Frontal cortex (tissue), 4 donors: ENCODE measurements around the gene TMEM178B. TPM values are rescaled to one million over a fixed set of nuclear protein-coding genes. Genes with fewer than 3 reads are reported as not detected.
A peak's percentile ranks its signal among the peaks of the same experiment; 100 is the strongest.
"Not testable (repeated sequence)": the region's sequence is repeated elsewhere in the genome, so short reads cannot be mapped to it uniquely, and the experiment has no call there.

Experiments used
- DNase-seq, 2 donors: peaks; one replicate each; pipeline ENCODE4 v3.0.0; 2012; ENCODE audit warnings: low spot score in 2 of 2
- FAIRE-seq: peaks from 2 replicates; lab custom pipeline; 2012; peaks lifted over from hg19 to GRCh38; lab: Jason Lieb, UNC
- total RNA-seq: library from RNA; depleted of rRNA; stranded (reverse); fragments of >200 nt; gene quantifications from one replicate; pipeline ENCODE4 v1.2.3, GENCODE V29; 2014
- donor health status: control.
- donor health status: control.
- donor health status: control.

Gene TMEM178B
- total RNA-seq, 1 donor from 2014 or later: 53.0 TPM

DNA sequence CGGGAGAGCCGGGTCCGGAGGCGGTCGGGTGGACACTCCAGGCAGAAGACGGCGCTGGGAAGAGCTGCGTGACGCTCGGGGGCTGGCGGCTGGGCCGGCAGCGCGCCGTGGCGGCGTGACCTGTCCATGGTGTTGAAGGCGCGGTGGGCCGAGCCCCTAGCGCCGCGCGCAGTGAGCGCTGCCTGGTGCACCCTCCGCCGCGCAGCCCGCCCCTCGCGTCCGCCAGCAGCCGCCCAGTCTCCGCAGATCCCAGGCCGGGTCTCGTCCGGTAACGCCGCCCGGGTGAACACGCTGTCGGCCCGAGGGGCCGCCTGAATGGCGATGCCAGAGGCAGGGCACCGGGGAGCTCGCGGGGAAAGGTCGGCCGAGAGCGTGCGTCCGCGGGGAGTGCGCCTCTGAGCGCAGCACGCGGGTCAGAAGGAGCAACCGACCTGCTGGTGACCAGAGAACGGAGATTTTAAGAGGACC lies 657 bp upstream of the TMEM178B start:
- DNase-seq: peak; percentile 19 to 24
- FAIRE-seq: no peak

DNA sequence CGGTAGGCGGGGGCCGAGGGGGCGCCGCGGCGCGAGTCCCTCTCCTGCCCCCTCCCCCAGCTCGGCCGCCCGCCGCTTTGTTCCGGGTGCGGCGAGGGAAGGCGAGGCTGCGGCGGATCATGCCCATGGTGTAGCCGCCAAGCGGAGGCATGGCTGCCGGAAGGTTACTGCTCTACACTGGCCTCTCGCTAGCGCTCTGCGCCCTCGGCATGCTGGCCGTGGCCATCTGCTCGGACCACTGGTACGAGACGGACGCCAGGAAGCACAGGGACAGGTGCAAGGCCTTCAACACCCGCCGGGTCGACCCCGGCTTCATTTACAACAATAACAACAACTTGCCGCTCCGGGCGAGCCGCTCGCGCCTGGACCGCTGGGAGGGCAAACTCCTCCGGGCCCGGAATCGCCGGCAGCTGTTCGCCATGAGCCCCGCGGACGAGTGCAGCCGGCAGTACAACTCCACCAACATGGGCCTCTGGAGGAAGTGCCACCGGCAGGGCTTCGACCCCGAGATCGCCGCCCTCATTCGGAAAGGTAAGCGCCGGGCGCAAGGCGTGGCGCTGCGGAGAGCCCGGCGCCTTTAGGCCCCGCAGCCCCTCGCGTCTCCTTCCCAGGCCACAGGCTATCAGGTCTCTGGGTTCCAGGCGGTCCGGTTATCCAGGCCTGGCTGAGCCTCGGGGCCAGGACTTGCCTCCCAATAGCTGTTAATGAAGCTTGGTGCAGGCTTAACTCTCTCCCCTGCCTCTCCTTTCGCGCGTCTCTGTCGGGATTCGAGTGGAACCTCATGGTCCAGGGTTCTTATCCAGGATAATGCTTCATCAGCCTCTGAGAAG lies 513 bp downstream of the TMEM178B start:
- FAIRE-seq (no peak), DNase-seq (peak in 1 of 2 donors; percentile 28)

DNA sequence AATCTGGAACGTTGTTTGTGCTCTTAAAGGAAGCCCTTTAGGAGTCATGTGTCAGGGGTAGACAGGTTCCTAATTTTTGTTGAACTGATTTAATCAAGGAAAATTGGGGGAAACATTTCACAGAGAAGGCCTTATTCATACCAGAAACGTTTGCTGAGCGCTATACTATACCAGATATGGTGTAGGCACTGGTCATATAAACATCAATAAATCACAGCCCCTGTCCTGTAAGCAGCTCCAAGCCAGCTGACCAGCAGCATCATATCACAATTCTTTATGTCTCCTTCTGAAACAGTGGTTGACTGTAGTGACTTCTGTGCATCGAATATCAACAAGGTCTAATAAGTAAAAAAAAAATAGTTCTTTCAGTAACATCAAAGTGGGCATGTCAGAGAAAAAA lies 1.1 kb downstream of the TMEM178B start:
- DNase-seq (no peak), FAIRE-seq (no peak)

DNA sequence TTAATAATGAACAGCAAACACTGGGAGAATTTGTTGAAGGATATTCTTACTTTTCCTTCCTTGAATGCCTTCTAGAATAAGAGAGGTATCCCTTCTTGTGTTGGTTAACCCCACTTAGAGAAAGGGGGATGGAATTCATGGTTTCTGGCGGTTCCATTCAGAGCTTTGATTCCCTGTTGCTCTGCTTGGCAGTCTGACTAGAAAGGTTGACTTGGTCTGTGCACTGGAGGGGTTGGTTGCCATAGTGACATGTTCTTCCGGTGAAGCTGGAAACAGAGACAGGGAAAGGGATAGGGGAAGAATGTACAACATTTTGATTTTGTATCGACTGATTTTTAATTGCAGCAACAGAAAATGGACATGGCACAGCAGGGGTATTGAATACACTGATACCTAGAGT lies 2.5 kb downstream of the TMEM178B start:
- no peak for FAIRE-seq

DNA sequence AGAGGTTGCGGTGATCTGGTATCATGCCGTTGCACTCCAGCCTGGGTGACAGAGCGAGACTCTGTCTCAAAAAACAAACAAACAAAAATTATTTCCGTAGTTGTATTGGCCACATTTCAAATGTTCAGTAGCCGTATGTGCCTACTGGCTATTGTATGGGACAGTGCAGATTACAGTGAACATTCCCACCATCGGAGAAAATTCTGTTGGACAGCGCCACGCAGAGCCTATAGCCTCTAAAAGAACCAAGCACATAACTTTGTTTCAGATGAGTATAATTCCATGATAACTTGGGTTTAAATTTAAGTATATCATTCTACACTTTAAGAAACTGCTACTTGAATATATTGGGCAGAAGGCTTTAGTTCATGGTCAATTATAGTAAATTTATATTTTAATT lies 5.4 kb downstream of the TMEM178B start:
- no peak for DNase-seq
- FAIRE-seq: no peak

More for the DNA sequence above, 2.5 kb downstream of the TMEM178B start:
- no peak for DNase-seq

DNA sequence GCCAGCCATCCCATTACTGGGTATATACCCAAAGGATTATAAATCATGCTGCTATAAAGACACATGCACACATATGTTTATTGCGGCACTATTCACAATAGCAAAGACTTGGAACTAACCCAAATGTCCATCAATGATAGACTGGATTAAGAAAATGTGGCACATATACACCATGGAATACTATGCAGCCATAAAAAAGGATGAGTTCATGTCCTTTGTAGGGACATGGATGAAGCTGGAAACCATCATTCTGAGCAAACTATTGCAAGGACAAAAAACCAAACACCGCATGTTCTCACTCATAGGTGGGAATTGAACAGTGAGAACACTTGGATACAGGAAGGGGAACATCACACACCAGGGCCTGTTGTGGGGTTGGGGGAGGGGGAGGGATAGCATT lies 15.6 kb downstream of the TMEM178B start:
- not testable (repeated sequence) for DNase-seq, FAIRE-seq

DNA sequence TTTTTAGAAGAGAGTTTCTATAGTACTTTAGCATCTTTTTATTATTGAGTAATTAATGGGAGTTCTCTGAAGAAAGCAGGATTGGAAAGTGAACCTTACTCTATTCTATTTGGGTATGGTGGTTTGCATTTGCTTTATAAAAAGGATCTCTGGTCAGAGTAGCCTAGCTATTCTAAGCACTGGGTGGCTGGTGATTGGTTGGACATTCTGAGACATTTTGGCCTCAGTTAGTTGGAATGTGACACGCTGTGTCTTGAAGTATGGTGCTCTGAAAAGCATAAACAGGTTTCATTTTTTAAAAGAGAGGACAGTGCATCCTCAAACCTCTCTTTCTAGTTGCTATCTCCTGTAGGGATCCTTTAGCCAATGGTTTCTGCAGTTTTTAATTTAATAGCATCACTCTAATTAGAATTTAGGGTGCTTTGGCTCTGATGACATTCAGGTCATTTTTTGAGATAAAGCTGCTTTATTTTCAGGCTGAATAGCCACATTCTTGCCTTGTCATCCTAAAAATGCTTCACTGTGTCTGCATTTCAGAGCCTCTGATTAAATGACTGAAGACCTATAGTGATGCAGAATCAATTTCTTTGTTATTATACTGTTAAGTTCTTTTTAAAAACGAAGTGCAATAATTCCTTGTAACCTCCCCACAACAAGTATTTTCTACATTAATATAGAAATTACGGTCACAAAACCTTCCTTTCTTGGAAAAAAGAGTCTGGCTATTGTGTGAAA lies 20.6 kb downstream of the TMEM178B start:
- DNase-seq (no peak), FAIRE-seq (no peak)

DNA sequence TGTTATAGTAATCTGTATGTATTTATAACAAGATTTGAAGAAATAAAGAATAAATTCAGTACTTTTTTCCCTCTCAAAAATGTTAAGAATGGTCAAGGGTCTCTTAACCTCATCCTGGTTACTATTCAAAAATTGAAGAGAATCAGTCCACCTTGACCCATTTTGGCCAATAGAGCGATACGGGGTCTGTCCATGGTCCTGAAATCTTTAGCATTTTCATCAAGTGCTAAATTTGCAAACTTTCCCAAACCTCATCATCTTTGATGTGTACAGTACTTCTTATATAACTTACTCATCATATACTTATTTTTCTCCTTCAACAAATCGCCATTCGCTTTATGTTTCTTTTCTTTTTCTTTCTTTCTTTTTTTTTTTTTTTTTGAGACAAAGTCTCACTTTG lies 23.6 kb downstream of the TMEM178B start:
- DNase-seq (no peak), FAIRE-seq (no peak)

DNA sequence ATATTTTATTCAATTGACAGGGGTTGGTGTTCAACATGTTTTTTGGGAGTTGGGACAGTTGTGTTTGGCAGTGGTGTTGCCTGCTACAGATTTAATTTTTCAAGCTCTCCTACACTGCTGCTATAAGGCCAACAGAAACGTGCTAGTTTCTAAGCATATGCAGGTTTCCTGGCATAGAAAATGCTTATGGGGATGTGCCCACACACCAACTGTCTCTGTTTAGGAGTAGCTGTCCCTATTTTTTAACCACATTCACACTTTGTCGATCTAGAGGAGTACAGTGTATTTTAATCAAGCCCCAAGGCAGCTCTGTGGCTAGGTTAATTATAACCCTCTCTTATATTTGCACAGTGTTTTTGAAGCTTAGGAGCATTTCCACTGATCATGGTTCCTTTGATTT lies 28.6 kb downstream of the TMEM178B start:
- no peak for FAIRE-seq
- no peak for DNase-seq

DNA sequence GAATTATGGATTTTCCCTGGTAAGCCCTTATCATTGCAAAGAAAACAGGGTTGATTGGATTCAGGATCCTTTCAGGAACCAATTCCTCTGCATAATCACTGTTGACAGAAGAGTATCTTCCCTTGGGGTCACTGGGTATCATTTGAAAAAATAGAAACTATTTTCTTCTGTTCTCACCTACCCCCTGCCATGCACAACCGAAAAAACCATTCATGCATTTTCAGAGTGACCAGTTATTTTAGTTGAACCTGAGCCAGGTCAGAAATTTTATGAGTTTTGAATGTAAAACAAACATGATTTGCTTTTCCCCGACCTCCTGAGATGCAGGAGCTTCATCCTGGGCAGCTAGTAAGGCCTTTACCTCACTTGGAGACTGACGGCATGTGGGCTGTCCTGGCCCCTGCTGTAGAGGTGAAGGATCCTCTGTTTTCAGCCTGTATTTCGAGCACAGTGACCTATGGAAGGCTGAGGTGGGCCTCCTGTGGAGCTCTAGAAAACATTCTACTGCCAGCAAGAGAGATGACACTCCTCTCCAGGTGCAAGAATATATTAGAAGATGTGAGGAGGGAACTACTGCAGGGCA lies 30.1 kb downstream of the TMEM178B start:
- no peak for FAIRE-seq
- DNase-seq: no peak

DNA sequence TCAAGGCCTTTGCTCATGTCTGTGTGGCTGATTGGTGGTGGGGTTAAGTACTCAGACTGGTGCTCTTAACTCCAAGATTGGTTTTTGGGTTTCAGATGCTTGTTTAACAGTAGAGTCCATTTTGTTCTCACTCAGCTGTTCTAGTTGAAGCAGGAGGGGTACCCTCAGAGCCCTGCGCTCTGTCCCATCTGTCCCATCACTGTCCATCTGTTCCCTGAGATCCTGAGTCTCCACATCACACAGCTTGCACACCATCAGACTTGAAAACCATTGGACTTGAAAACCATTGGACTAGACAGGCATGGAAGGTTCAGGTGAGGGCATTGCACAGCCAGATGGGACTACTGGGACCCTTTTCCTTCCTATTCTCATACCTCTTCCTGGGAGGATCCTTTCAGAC lies 39.3 kb downstream of the TMEM178B start:
- FAIRE-seq (no peak), DNase-seq (no peak)

DNA sequence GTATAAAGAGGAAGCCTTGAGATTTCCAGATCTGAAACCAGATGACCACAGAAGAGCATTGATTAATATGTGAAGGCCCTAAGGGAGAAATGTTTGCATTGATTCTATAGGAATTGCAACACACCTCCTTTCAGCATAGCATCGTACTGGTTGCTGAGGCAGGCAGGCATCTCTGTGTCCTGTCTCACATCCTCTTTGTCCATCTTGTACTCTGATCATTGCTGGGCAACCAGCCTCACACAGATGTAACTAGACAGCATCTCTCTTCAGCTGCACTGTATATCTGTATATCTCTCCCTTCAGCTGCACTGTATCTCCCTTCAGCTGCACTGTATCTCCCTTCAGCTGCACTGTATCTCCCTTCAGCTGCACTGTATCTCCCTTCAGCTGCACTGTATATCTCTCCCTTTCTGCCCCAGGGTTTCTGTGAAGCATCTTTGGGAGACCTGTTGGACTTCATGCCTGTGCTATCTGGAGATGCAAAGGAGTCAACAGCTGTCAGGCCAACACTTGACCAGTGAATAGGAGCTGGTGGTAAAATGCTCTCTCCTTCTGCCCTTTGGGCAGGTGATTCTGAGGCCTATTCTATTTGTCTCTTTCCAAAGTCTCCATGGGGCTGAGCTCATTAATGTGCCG lies 40.3 kb downstream of the TMEM178B start:
- no peak for FAIRE-seq

DNA sequence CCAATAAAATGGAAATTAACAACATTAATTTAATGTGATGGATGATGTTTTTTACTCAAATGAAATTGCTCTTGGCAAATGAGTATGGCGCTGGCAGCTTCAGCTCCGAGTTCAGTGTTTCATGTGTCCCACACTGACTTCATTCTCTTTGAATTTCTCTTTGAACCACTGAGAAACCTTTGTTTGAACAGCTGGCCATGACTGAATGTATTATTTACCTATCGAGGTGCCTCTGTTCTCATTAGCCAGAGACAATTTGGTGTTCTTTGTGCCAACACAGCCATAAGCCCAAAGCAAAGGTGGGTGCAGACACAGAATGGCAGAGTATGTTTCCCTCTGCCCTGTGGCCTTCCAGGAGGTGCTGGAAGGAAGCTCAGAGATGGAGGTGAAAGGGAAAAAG lies 42.1 kb downstream of the TMEM178B start:
- no peak for DNase-seq
- no peak for FAIRE-seq

More for the DNA sequence above, 40.3 kb downstream of the TMEM178B start:
- no peak for DNase-seq

DNA sequence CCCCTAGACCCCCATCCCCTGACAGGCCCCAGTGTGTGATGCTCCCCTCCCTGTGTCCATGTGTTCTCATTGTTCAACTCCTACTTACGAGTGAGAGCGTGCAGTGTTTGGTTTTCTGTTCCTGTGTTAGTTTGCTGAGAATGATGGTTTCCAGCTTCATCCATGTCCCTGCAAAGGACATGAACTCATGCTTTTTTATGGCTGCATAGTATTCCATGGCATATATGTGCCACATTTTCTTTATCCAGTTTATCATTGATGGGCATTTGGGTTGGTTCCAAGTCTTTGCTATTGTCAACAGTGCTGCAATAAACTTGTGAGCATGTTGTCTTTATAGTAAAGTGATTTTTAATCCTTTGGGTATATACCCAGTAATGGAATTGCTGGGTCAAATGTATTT lies 42.8 kb downstream of the TMEM178B start:
- DNase-seq, FAIRE-seq: not testable (repeated sequence)

DNA sequence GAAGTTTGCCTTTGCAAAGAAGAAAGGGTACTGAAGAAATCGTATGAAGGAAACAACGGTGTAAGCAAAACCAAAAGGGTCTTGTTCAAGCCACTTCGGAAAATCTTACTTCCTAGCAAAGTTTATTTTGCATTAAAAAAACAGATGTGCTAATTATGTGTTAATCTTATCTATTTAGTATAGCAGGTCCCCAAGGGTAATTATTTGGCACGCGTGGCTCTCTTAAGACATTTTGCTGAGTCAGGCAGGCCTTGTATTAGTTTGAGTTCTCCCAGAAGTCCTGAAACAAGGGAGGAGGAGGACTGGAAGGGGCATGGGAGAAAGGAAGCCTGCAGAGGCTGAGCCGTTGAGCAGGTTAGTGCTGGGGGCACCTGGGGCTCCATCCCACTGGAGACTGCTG lies 44.9 kb downstream of the TMEM178B start:
- no peak for DNase-seq
- FAIRE-seq: no peak

DNA sequence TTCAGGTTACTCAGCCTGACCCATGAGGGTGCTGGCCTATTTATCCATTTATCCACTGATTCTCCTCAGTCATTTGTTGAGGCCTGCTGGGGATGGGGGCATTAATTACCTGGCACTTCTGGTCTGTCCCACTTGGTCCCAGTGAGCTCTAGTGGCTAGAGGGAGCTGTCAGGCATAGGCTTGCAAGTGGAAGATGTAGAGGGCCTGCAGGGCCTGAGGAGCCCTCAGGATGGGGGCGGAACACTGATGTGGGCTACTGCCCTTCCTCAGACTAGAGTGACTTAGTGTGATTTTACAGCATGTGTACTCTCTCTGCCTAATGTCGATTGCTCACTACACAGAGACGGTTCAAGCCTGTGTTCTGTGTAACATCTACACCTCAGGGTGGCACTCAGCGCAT lies 45.3 kb downstream of the TMEM178B start:
- DNase-seq (no peak), FAIRE-seq (no peak)

DNA sequence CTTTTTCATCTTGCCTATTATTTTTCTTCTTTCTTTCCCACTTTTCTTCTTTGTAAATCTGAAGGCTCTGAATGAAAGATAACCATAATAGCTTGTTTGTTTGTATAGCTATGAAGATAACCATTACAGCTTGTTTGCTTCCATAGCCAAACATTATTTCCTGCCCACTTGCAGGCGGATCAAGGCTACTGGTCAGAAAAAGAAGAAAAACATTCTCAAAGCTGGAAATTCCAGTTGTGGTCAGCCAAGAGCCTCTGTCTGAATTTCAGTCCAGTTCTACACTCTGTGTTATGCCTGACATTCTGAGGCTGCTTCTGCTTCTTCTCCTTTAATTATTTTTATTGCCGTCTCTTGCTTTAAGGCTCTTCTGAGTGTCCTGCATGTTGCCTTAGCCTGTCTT lies 48.9 kb downstream of the TMEM178B start:
- DNase-seq (no peak), FAIRE-seq (no peak)

DNA sequence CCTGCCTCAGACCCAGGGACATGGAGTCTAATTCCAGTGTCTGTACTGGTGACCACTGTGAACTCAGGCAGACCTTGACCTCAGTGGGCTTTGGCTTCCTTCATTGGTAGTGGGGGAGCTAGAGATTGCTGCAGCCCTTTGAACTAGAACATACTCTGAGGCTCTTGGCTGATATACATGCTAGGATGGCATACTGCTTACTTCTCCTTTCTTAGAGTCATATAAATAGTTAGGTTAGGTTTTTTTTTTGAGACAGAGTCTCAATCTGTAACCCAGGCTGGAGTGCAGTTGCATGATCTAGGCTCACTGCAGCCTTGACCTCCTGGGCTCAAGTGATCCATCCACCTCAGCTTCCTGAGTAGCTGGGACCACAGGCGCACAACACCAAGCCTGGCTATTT lies 49.7 kb downstream of the TMEM178B start:
- FAIRE-seq (no peak), DNase-seq (no peak)

DNA sequence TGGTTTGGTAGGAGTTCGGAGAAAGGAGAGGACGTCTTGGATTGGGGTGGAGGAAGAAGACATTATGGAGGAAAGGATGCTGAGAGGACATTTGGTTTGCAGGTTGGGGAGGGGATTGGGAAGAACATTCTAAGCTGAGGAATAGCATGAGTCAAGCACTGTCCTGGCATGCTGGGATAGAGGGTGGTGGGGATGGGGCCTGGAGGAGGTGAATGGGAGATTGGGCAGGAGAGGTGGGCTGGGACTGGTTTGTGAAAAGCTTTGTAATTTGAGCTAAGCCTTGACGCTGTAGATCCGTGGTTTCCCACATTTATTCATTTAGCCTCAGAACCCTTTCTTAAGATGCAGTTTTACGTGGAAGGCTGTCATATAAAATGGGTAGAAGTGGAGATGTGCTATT lies 52.2 kb downstream of the TMEM178B start:
- FAIRE-seq: no peak
- no peak for DNase-seq

DNA sequence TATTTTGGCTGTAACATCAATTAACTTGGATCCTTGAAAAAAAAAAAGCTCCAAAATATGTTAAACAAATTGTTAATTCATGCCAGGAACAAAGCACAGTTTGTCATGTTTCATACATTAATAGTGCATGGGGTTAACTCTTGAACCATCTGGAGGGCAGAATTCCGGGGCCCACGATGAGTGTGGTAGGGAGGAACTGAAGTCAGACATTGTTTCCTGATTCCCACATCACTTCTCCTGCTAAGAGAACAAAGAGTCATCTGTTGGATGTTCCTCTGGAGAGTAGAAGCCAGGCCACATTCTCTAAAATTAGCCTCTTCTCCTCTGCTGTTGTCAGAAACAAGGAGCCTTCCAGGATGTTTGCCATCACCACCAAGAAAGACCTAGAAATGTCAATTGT lies 54.6 kb downstream of the TMEM178B start:
- DNase-seq: peak in 1 of 2 donors; percentile 27
- no peak for FAIRE-seq
